Upper lobe of left lung (tissue), 4 donors: ENCODE data around the gene OTUD1.

ENCODE experiments used
- POLR2A ChIP-seq, 4 donors: fragments of 450-650 bp; IDR thresholded peaks; one replicate each; pipeline ENCODE4 v1.5.1; 2016 to 2017; ENCODE audit warnings: antibody characterized with exemption in 4 of 4, mild to moderate bottlenecking in 2 of 4
- TF ChIP-seq, protein P1 (sequence below), 6 experiments: fragments of 450-650 bp in 4 of 6; fragments of 200-600 bp in 2 of 6; sonication (generic) in 2 of 6; IDR thresholded peaks; one replicate each; pipeline ENCODE4 v1.5.1; 2016 to 2019; ENCODE audit warnings: antibody characterized with exemption in 6 of 6

DNA sequence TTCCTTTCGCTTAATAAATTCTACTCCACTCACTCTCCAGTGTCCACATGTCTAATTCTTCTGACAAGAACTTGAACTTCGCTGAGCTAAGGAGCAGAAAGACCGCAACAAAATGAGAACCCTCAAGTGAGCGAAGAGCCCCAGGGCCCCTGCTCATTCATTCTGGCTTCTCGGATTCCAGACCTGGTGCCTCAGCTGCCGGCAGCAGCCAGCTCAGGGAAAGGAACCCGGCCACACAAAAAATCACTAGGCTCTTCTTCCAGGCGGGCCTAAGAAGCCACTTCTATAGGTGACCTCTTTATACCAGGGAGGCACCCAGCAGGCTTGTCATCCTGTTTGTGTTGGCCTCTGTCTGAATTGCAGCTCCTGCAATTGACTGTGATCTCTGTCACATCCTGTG lies 33.3 kb downstream of the OTUD1 start:
- TF ChIP-seq, protein P1, sequence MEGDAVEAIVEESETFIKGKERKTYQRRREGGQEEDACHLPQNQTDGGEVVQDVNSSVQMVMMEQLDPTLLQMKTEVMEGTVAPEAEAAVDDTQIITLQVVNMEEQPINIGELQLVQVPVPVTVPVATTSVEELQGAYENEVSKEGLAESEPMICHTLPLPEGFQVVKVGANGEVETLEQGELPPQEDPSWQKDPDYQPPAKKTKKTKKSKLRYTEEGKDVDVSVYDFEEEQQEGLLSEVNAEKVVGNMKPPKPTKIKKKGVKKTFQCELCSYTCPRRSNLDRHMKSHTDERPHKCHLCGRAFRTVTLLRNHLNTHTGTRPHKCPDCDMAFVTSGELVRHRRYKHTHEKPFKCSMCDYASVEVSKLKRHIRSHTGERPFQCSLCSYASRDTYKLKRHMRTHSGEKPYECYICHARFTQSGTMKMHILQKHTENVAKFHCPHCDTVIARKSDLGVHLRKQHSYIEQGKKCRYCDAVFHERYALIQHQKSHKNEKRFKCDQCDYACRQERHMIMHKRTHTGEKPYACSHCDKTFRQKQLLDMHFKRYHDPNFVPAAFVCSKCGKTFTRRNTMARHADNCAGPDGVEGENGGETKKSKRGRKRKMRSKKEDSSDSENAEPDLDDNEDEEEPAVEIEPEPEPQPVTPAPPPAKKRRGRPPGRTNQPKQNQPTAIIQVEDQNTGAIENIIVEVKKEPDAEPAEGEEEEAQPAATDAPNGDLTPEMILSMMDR (IDR thresholded peaks at IDR 0.05): no peak
- no peak for TF ChIP-seq POLR2A (IDR thresholded peaks at IDR 0.05)
